ENCODE data around the gene SCAPER. TPM values are rescaled to one million over a fixed set of nuclear protein-coding genes. Genes with fewer than 3 reads are reported as not detected.

The SCAPER gene
- total RNA-seq, 1 donor = 9.1 TPM

GRCh38 chr15:76358453-76358852 lies 546.7 kb downstream of the SCAPER start:
- no peak overlapping the region for H3K4me3 ChIP-seq (ENCODE audit: low read depth, low read length)
- no peak for DNase-seq (ENCODE audit: low read depth)
- TF ChIP-seq CTCF (IDR thresholded peaks at IDR 0.05; ENCODE audit: insufficient read depth, low read depth, low read length) = no peak

DNA sequence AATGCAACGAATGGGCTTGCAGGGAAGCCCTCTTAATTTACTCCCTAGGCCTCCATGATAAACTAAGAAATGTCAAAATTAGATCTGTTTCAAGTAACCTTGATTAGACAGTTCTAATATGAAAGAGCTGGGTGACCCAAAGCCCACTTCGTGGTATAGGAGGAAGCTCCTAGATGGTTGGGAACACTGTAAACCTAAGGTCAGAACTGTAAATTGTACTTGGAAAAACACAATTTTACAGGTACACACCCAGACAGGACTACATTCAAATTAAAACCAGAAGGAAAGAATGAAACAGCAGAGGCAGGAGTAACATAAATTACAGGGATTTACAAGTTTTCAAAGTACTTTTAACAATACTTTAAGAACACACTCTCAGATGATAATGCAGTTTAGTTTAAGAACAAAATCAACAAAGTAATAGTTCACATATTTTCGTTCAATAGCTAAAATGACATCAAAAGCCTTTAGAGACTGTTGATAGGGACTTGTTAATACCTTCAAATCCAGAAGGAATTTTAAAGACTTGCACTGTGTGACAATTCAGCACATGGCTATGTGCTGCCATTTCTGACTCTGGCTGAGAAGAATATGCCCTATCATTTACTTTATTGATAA lies 550.2 kb downstream of the SCAPER start:
- no peak for DNase-seq (ENCODE audit: low read depth)
- no peak overlapping the region for H3K4me3 ChIP-seq (ENCODE audit: low read depth, low read length)
- TF ChIP-seq CTCF (IDR thresholded peaks at IDR 0.05; ENCODE audit: insufficient read depth, low read depth, low read length) = no peak

- TF ChIP-seq CTCF (IDR thresholded peaks at IDR 0.05; ENCODE audit: insufficient read depth, low read depth, low read length) = no peak
- DNase-seq (ENCODE audit: low read depth) = no peak
- H3K4me3 ChIP-seq (ENCODE audit: low read depth, low read length) = no peak overlapping the region
Observed at GRCh38 chr15:76353903-76354302, 551.2 kb downstream of the SCAPER start.

- no peak for TF ChIP-seq CTCF (IDR thresholded peaks at IDR 0.05; ENCODE audit: insufficient read depth, low read depth, low read length)
Observed at GRCh38 chr15:76353023-76353577, 552.0 kb downstream of the SCAPER start.

GRCh38 chr15:76349301-76350070 lies 555.7 kb downstream of the SCAPER start:
- no peak overlapping the region for H3K4me3 ChIP-seq (ENCODE audit: low read depth, low read length)
- no peak for DNase-seq (ENCODE audit: low read depth)
- TF ChIP-seq CTCF (IDR thresholded peaks at IDR 0.05; ENCODE audit: insufficient read depth, low read depth, low read length) = no peak

More at GRCh38 chr15:76353023-76353577, 552.0 kb downstream of the SCAPER start:
- no peak for DNase-seq (ENCODE audit: low read depth)
- no peak overlapping the region for H3K4me3 ChIP-seq (ENCODE audit: low read depth, low read length)

DNA sequence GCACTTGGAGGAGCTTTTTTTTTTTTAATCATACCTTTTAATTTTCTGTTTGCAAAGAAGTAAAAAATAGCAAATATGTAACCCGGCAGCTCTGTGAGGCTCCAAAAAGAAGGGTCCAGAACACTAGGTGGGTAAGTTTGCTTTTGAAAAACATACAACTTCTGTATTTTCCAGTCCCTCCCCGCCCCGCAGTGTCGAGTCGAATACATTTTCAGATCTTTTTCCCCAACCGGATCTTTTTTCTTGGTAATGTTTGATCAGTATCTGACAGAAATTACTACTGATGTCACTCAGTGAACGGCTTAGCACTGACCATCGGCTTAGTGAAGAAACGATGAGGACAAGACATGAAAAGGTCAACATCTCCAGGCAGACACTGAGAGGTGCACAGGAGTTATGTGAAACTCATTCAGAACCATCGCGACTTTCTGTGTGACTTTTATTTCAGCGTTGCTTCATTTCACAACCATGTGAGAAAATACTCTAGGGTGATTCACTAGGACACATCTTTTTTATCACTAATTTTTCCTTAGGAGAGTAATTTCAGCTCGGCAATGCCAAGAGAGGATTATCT lies 557.6 kb downstream of the SCAPER start:
- no peak for TF ChIP-seq CTCF (IDR thresholded peaks at IDR 0.05; ENCODE audit: insufficient read depth, low read depth, low read length)
- no peak overlapping the region for H3K4me3 ChIP-seq (ENCODE audit: low read depth, low read length)
- no peak for DNase-seq (ENCODE audit: low read depth)
